Occipital lobe (tissue), 2 donors: ENCODE data around the gene UGT1A8. TPM values are rescaled to one million over a fixed set of nuclear protein-coding genes. Genes with fewer than 3 reads are reported as not detected.

Experiments used
- DNase-seq: peaks from one replicate; lab custom pipeline; 2025; lab: John Stamatoyannopoulos, UW
- total RNA-seq: library from RNA; depleted of rRNA; stranded (reverse); fragments of >200 nt; gene quantifications from one replicate; pipeline ENCODE4 v1.2.3, GENCODE V29; 2014

UGT1A8 gene
- total RNA-seq, 1 donor from 2014 or later, result not detected

GRCh38 chr2:233799716-233800115 is 182.3 kb downstream of the UGT1A8 start:
- DNase-seq, result no peak

- DNase-seq, result no peak
Observed at GRCh38 chr2:233800208-233800607, 182.8 kb downstream of the UGT1A8 start.

GRCh38 chr2:233801357-233802131 is 184.1 kb downstream of the UGT1A8 start:
- no peak for DNase-seq

GRCh38 chr2:233802132-233802815 is 184.8 kb downstream of the UGT1A8 start:
- DNase-seq, result no peak

- DNase-seq, result no peak
Observed at GRCh38 chr2:233803292-233803911, 186.0 kb downstream of the UGT1A8 start.

- DNase-seq, result no peak
Observed at GRCh38 chr2:233803994-233804393, 186.6 kb downstream of the UGT1A8 start.

- no peak for DNase-seq
Observed at GRCh38 chr2:233807215-233807865, 189.9 kb downstream of the UGT1A8 start.

- DNase-seq, result no peak
Observed at GRCh38 chr2:233807966-233808935, 190.8 kb downstream of the UGT1A8 start.

- no peak for DNase-seq
Observed at GRCh38 chr2:233810385-233810784, 193.0 kb downstream of the UGT1A8 start.

- no peak for DNase-seq
Observed at GRCh38 chr2:233811087-233811486, 193.7 kb downstream of the UGT1A8 start.

- DNase-seq, result no peak
Observed at GRCh38 chr2:233811732-233812131, 194.3 kb downstream of the UGT1A8 start.

- DNase-seq, result no peak
Observed at GRCh38 chr2:233813236-233814055, 196.0 kb downstream of the UGT1A8 start.

GRCh38 chr2:233814056-233814835 is 196.8 kb downstream of the UGT1A8 start:
- DNase-seq, result no peak

- DNase-seq, result no peak
Observed at GRCh38 chr2:233815861-233816260, 198.4 kb downstream of the UGT1A8 start.

GRCh38 chr2:233816334-233816733 is 198.9 kb downstream of the UGT1A8 start:
- no peak for DNase-seq

- DNase-seq, result no peak
Observed at GRCh38 chr2:233816771-233817170, 199.3 kb downstream of the UGT1A8 start.

GRCh38 chr2:233817361-233817911 is 200.0 kb downstream of the UGT1A8 start:
- DNase-seq, result no peak

- no peak for DNase-seq
Observed at GRCh38 chr2:233817995-233818638, 200.7 kb downstream of the UGT1A8 start.
